ENCODE results near the gene SLC12A9. TPM values are rescaled to one million over a fixed set of nuclear protein-coding genes. Genes with fewer than 3 reads are reported as not detected.

The SLC12A9 gene
- total RNA-seq (10 to 100 TPM in 3 of 5 donors, 1 to 10 TPM in 2; 2.9 to 44.6 (median 25.9) TPM), polyA plus RNA-seq (10 to 100 TPM in 1 of 3 donors, 1 to 10 TPM in 2; 4.9 to 21.7 (median 9.0) TPM)
- long read RNA-seq, donor 1, full-length matches to known transcripts: 3 of 3 reads
- long read RNA-seq, donor 1, partial matches to known transcripts: 0 of 3 reads
- long read RNA-seq, donor 1, other reads (novel, unspliced or antisense): 0 of 3 reads
- long read RNA-seq, donor 2, full-length matches to known transcripts: 1 of 12 reads
- long read RNA-seq, donor 2, partial matches to known transcripts: 11 of 12 reads
- long read RNA-seq, donor 2, other reads (novel, unspliced or antisense): 0 of 12 reads
- long read RNA-seq, donor 3, partial matches to known transcripts: 0 of 1 reads
- long read RNA-seq, donor 3, other reads (novel, unspliced or antisense): 0 of 1 reads
- long read RNA-seq, donor 4: 0 reads
- long read RNA-seq, donor 5, full-length matches to known transcripts: 1 of 12 reads
- long read RNA-seq, donor 5, partial matches to known transcripts: 11 of 12 reads
- long read RNA-seq, donor 5, other reads (novel, unspliced or antisense): 0 of 12 reads
- long read RNA-seq, donor 6, full-length matches to known transcripts: 13 of 25 reads
- long read RNA-seq, donor 6, partial matches to known transcripts: 12 of 25 reads
- long read RNA-seq, donor 6, other reads (novel, unspliced or antisense): 0 of 25 reads
- long read RNA-seq, donor 7, full-length matches to known transcripts: 2 of 2 reads
- long read RNA-seq, donor 7, partial matches to known transcripts: 0 of 2 reads
- long read RNA-seq, donor 7, other reads (novel, unspliced or antisense): 0 of 2 reads
- long read RNA-seq, donor 8, full-length matches to known transcripts: 2 of 8 reads
- long read RNA-seq, donor 8, partial matches to known transcripts: 6 of 8 reads
- long read RNA-seq, donor 8, other reads (novel, unspliced or antisense): 0 of 8 reads
- long read RNA-seq, donor 9, full-length matches to known transcripts: 4 of 4 reads
- long read RNA-seq, donor 9, partial matches to known transcripts: 0 of 4 reads
- long read RNA-seq, donor 9, other reads (novel, unspliced or antisense): 0 of 4 reads
- long read RNA-seq, donor 10, full-length matches to known transcripts: 2 of 2 reads
- long read RNA-seq, donor 10, partial matches to known transcripts: 0 of 2 reads
- long read RNA-seq, donor 10, other reads (novel, unspliced or antisense): 0 of 2 reads

DNA sequence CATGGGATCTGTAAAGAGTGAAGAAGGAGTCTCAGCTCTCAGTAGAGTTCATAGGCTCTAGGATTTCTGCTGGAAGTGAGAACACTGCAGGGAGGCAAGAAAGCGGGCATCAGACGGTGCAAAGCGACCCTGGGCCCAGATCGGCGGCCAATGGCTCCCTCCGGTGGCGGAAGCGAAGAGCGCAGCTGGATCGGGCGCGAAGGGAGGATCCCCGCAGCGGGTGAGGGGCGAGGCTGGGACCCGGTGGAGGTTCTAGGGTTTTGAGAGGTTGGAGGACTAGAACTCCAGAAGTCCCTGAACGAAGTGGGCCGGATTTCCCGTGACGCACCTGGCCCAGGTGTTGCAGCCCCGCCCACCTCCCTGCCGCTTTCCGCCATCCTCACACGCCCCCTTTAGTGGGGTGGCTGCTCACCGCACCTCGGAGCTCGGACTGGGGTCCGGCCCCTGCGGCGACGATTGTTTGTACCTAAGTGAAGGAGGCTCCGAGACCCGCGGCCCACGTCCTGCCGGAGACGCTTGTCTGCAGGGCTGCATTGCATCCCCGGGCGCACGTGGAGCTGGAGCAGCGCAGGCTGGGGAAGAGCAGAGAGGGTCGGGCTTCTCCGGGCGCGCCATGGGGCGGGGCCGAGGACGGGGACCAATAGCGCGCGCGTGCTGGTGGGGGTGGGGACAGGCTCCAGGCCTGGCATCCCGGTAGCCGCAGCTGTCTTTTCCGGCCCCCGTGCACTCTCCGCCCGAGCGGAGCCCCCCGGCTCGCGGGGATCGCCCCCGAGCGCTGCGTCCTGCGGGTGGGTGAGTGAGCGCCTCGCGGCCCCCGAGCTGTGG lies at the start of gene SLC12A9:
Gene SLC12A9, plus strand, starts transcription at position 666 of the 825 bp plus-strand sequence. CDS start 1,485 bp downstream, outside the sequence.
- Histone ChIP-seq H3K4me3 (peak within 1 kb of the TSS; percentile 69 to 85 (median 70)), H3K27me3 (no peaks in the 10 kb centered on the region), H3K36me3 (peaks cover 0 to 16% (median 11%) of the 10 kb centered on the region in 4 donors), H3K4me1 (peaks cover 17 to 30% (median 24%) of the 10 kb centered on the region in 4 donors), H3K27ac (peak within 1 kb of the TSS; percentile 60 to 85 (median 76)), H3K9me3 (no peaks in the 10 kb centered on the region)
- TF ChIP-seq CTCF (IDR thresholded peaks at IDR 0.05): peak in 5 of 7 experiments; percentile 88 to 94 (median 92)
- TF ChIP-seq POLR2AphosphoS5 (IDR thresholded peaks at IDR 0.05): peak in 1 of 3 donors; percentile 50
- no peak for TF ChIP-seq POLR2A (IDR thresholded peaks at IDR 0.05)
- no peak for TF ChIP-seq EP300 (IDR thresholded peaks at IDR 0.05)
- DNase-seq: peak; percentile 90 to 97
- WGBS, 5 donors: 0 to 1% (median 1%) methylated on average over 28 to 71 of the region's 71 CpGs
- intact Hi-C loops (cut with DNase I; ENCODE audit: low total_unique reads): loop anchor here (5.0 to 10.0 kb wide), 2 partner anchors 50 to 147 kb away; partner anchors contain the start of gene POP7

- Histone ChIP-seq H3K27ac (peak overlapping the region; percentile 7 to 80 (median 55)), H3K9me3 (no peaks in the 10 kb centered on the region), H3K27me3 (peaks cover 0 to 25% (median 0%) of the 10 kb centered on the region in 3 donors), H3K4me1 (peaks cover 24 to 46% (median 33%) of the 10 kb centered on the region in 4 donors), H3K36me3 (peaks cover 26 to 40% (median 37%) of the 10 kb centered on the region in 4 donors), H3K4me3 (peak overlapping the region in 2 of 4 donors; percentile 18 to 32)
- intact Hi-C loops (cut with DNase I; ENCODE audit: low total_unique reads): loop anchor here (5.0 kb wide), 1 partner anchor 49 kb away; the partner anchor contains the start of gene SLC12A9
- no peak for TF ChIP-seq POLR2A (IDR thresholded peaks at IDR 0.05)
- TF ChIP-seq POLR2AphosphoS5 (IDR thresholded peaks at IDR 0.05): no peak
- TF ChIP-seq EP300 (IDR thresholded peaks at IDR 0.05): no peak
- no peak for TF ChIP-seq CTCF (IDR thresholded peaks at IDR 0.05)
- peak in 1 of 2 donors; percentile 55 for DNase-seq
- 45 to 75% (median 56%) methylated on average over 2 to 4 of the region's 4 CpGs for WGBS, 5 donors
Observed at GRCh38 chr7:100802951-100803350, 49.6 kb upstream of the SLC12A9 start.

GRCh38 chr7:100803398-100804161 lies 48.9 kb upstream of the SLC12A9 start:
- Histone ChIP-seq H3K4me3 (peak overlapping the region in 2 of 4 donors; percentile 18 to 32), H3K27ac (peak overlapping the region; percentile 7 to 80 (median 55)), H3K9me3 (no peaks in the 10 kb centered on the region), H3K4me1 (peaks cover 24 to 49% (median 33%) of the 10 kb centered on the region in 4 donors), H3K36me3 (peaks cover 26 to 46% (median 44%) of the 10 kb centered on the region in 4 donors), H3K27me3 (peaks cover 0 to 25% (median 0%) of the 10 kb centered on the region in 3 donors)
- DNase-seq: peak; percentile 83 to 92
- WGBS, 5 donors: 12 to 23% (median 20%) methylated on average over 10 to 19 of the region's 19 CpGs
- TF ChIP-seq CTCF (IDR thresholded peaks at IDR 0.05): no peak
- no peak for TF ChIP-seq EP300 (IDR thresholded peaks at IDR 0.05)
- no peak for TF ChIP-seq POLR2A (IDR thresholded peaks at IDR 0.05)
- peak in 1 of 3 donors; percentile 38 for TF ChIP-seq POLR2AphosphoS5 (IDR thresholded peaks at IDR 0.05)
- intact Hi-C loops (cut with DNase I; ENCODE audit: low total_unique reads): loop anchor here (5.0 kb wide), 1 partner anchor 49 kb away; the partner anchor contains the start of gene SLC12A9
